ENCODE data around the gene KIAA1614. TPM values are rescaled to one million over a fixed set of nuclear protein-coding genes. Genes with fewer than 3 reads are reported as not detected.

Gene KIAA1614
- total and polyA plus RNA-seq, 10 of the 15 experiments (the other 5 are each of a cell fraction or from before 2014, with no cell fraction given): 0.03 to 1.0 (median 0.26) TPM; not detected in 1

- 53% methylated on average over 20 of the region's 21 CpGs for whole genome bisulfite sequencing (ENCODE audit: insufficient coverage, insufficient replicate concordance, low lambda C conversion rate, missing lambda C conversion rate)
- Histone ChIP-seq H3K9ac (ENCODE audit: control insufficient read depth, insufficient read depth, low read length) (no peak overlapping the region), H4K20me1 (ENCODE audit: control insufficient read depth, insufficient read depth) (no peaks in the 10 kb centered on the region), H3K79me2 (ENCODE audit: control insufficient read depth, insufficient read depth, low read length) (no peaks in the 10 kb centered on the region), H3K27ac (ENCODE audit: control insufficient read depth, insufficient read depth) (no peak overlapping the region), H3K4me1 (ENCODE audit: control insufficient read depth, insufficient read depth, low read length) (peaks cover 12% of the 10 kb centered on the region), H3K27me3 (replicated peaks in 1 of 2; ENCODE audit: control insufficient read depth in 2 of 2, insufficient read depth in 2 of 2, low read length in 1 of 2) (peaks cover 0 to 3% of the 10 kb centered on the region in 2 experiments; a peak in 1 of 4 replicates), H3K4me3 (no peak overlapping the region), H3K4me2 (ENCODE audit: control insufficient read depth, insufficient read depth) (no peak overlapping the region), H2AFZ (ENCODE audit: control insufficient read depth, low read depth, low read length) (no peak overlapping the region), H3K36me3 (ENCODE audit: control insufficient read depth in 2 of 2, insufficient read depth in 2 of 2, low read length in 1 of 2) (no peaks in the 10 kb centered on the region), H3K9me3 (replicated peaks; ENCODE audit: control insufficient read depth, insufficient read depth, low read length) (no peaks in the 10 kb centered on the region)
- ChIA-PET POLR2A (interaction anchor here (1.6 kb wide), 1 partner anchor 12 kb away, joined by 4 read pairs; no protein-coding TSS in a partner anchor), RAD21 (ENCODE audit: unreplicated experiment) (interaction anchor here (1.0 to 16.7 kb wide), 12 partner anchors 10 to 221 kb away, joined by 3 to 215 read pairs (median 6); partner anchors contain the start of gene KIAA1614), CTCF (interaction anchor here (1.0 to 19.8 kb wide), 14 partner anchors 10 to 390 kb away, joined by 3 to 344 read pairs (median 4); no protein-coding TSS in a partner anchor), SMC1A (ENCODE audit: uncharacterized antibody, unreplicated experiment) (interaction anchor here (0.6 to 19.3 kb wide), 13 partner anchors 9 to 945 kb away, joined by 3 to 304 read pairs (median 4); no protein-coding TSS in a partner anchor)
- ATAC-seq (peak; percentile 8), DNase-seq (ENCODE audit: low read depth, low spot score) (no peak), FAIRE-seq (no peak)
- no TSS peak for BruUV-seq (replicated peaks)
- intact Hi-C loops (cut with micrococcal nuclease; ENCODE audit: unreplicated experiment) (no loop called here), in situ Hi-C loops (cut with MboI) (no loop called here)
- TF ChIP-seq SMAD1 (IDR thresholded peaks at IDR 0.05; ENCODE audit: low read depth, partially characterized antibody) (no peak), MEF2B (IDR thresholded peaks at IDR 0.05; ENCODE audit: partially characterized antibody, poor library complexity, severe bottlenecking) (peak; percentile 62), SP1 (IDR thresholded peaks at IDR 0.05; ENCODE audit: low read depth, low read length) (no peak), SREBF2 (IDR thresholded peaks at IDR 0.05; ENCODE audit: low read length) (no peak), ZNF217 (IDR thresholded peaks at IDR 0.05) (no peak), ATF3 (IDR thresholded peaks at IDR 0.05; ENCODE audit: borderline replicate concordance, extremely low read depth, low read depth, low read length) (no peak), BACH1 (IDR thresholded peaks at IDR 0.05; ENCODE audit: borderline replicate concordance) (no peak)
- TF ChIP-seq, protein P1, sequence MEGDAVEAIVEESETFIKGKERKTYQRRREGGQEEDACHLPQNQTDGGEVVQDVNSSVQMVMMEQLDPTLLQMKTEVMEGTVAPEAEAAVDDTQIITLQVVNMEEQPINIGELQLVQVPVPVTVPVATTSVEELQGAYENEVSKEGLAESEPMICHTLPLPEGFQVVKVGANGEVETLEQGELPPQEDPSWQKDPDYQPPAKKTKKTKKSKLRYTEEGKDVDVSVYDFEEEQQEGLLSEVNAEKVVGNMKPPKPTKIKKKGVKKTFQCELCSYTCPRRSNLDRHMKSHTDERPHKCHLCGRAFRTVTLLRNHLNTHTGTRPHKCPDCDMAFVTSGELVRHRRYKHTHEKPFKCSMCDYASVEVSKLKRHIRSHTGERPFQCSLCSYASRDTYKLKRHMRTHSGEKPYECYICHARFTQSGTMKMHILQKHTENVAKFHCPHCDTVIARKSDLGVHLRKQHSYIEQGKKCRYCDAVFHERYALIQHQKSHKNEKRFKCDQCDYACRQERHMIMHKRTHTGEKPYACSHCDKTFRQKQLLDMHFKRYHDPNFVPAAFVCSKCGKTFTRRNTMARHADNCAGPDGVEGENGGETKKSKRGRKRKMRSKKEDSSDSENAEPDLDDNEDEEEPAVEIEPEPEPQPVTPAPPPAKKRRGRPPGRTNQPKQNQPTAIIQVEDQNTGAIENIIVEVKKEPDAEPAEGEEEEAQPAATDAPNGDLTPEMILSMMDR (IDR thresholded peaks at IDR 0.05 in 2 of 3, conservative IDR thresholded peaks at IDR 0.05 in 1 of 3; ENCODE audit: control insufficient read depth in 2 of 3, extremely low read depth in 1 of 3, insufficient read depth in 1 of 3, low read depth in 3 of 3, low read length in 3 of 3): no peak
- TF ChIP-seq, protein P2, sequence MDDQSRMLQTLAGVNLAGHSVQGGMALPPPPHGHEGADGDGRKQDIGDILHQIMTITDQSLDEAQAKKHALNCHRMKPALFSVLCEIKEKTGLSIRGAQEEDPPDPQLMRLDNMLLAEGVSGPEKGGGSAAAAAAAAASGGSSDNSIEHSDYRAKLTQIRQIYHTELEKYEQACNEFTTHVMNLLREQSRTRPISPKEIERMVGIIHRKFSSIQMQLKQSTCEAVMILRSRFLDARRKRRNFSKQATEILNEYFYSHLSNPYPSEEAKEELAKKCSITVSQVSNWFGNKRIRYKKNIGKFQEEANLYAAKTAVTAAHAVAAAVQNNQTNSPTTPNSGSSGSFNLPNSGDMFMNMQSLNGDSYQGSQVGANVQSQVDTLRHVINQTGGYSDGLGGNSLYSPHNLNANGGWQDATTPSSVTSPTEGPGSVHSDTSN (IDR thresholded peaks at IDR 0.05; ENCODE audit: insufficient replicate concordance, low read depth, low read length): no peak
Measured at GRCh38 chr1:180921891-180922630, 9.4 kb downstream of the KIAA1614 start.

Measured in GM12878 (cell line).